Naive B cell (primary cell): ENCODE data around the gene INO80B. TPM values are rescaled to one million over a fixed set of nuclear protein-coding genes. Genes with fewer than 3 reads are reported as not detected.

Experiments
- ATAC-seq, 2 donors: fragments of 150-1000 bp; cut with Tn5 transposase; 2 replicates each; pipeline ENCODE4 v1.10.0; 2021; ENCODE audit warnings: low read depth in 2 of 2, mild to moderate bottlenecking in 2 of 2, moderate library complexity in 2 of 2
- DNase-seq: peaks from one replicate; pipeline ENCODE4 v3.0.0; 2022
- H3K27ac Mint-ChIP-seq, 6 donors: one replicate each; pipeline ENCODE4 v1.8.0; 2020 to 2022; ENCODE audit warnings: mild to moderate bottlenecking in 6 of 6, mixed read lengths in 6 of 6, moderate library complexity in 5 of 6, inconsistent platforms in 2 of 6
- H3K27me3 Mint-ChIP-seq, 3 donors: one replicate each; pipeline ENCODE4 v1.8.0; 2021 to 2022; ENCODE audit warnings: mixed read lengths in 3 of 3, mild to moderate bottlenecking in 1 of 3
- H3K36me3 Mint-ChIP-seq, 2 donors: one replicate each; pipeline ENCODE4 v1.8.0; 2020 to 2022; ENCODE audit warnings: mixed read lengths in 2 of 2, inconsistent platforms in 1 of 2, mild to moderate bottlenecking in 1 of 2
- H3K4me1 Mint-ChIP-seq, 3 donors: one replicate each; pipeline ENCODE4 v1.8.0; 2020 to 2022; ENCODE audit warnings: mixed read lengths in 3 of 3, inconsistent platforms in 1 of 3, mild to moderate bottlenecking in 1 of 3, moderate library complexity in 1 of 3
- H3K4me3 Mint-ChIP-seq, 8 donors: one replicate each; pipeline ENCODE4 v1.8.0; 2020 to 2022; ENCODE audit warnings: mild to moderate bottlenecking in 8 of 8, mixed read lengths in 8 of 8, moderate library complexity in 8 of 8, inconsistent platforms in 2 of 8
- H3K9me3 Mint-ChIP-seq, 7 donors: one replicate each; pipeline ENCODE4 v1.8.0; 2020 to 2022; ENCODE audit warnings: mixed read lengths in 7 of 7, mild to moderate bottlenecking in 5 of 7, inconsistent platforms in 2 of 7, moderate library complexity in 1 of 7
- polyA plus RNA-seq, 6 donors: library from polyadenylated mRNA; unstranded; fragments of 300-500 nt; fragmentation: Illumina TruSeq; gene quantifications; one replicate each; pipeline ENCODE4 v1.2.3, GENCODE V29; 2021; ENCODE audit warnings: low read depth in 6 of 6

The INO80B gene
- polyA plus RNA-seq = 10 to 100 TPM in 2 of 6 donors, 1 to 10 TPM in 4; 5.5 to 16.5 (median 8.3) TPM

DNA sequence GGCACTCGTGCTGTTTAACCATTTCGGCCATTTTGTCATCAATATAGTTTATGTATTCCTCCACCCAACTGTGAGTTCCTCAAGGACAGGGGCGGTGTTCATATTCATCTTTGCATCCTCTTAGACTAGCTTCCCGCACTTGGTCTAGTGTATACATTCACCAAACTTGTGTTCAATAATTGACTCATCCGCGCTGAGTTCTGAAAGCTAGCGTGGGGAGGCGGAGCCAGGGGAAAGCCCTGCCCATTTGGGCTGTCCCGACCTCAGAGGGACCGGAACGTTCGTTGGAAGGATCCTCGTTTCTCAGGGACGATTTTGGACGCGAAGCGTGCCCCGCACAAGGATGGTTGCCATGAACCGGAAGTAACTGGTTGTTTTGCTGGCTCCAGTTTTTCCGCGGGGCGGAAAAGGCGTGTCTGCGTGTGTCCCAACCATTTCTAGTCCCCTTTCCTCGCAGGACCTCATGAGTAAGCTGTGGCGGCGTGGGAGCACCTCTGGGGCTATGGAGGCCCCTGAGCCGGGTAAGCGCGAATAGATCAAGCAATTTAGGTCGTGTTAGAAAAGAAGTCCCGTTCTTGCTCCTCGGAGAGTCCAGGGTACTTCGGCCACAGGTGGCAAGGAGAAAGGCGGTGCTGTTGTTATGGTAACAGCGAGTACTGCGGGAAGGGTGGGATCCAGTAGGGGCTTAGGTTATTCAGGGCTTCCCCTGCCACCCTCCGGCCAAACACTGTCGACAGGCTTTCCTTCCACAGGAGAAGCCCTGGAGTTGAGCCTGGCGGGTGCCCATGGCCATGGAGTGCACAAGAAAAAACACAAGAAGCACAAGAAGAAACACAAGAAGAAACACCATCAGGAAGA is at the start of gene INO80B:
Gene INO80B (plus strand): TSS at position 434 of the 858 bp plus-strand sequence. CDS start 30 bp downstream, at position 464.
- Mint-ChIP-seq H3K4me1 (peaks cover 43 to 52% (median 51%) of the 10 kb centered on the region in 3 donors), H3K27ac (peak within 1 kb of the TSS; percentile 95 to 99 (median 99)), H3K27me3 (no peaks in the 10 kb centered on the region), H3K36me3 (no peaks in the 10 kb centered on the region), H3K9me3 (peaks cover 0 to 1% (median 0%) of the 10 kb centered on the region in 7 donors), H3K4me3 (peak within 1 kb of the TSS; percentile 94 to 100 (median 99))
- peak; percentile 23 to 28 for ATAC-seq
- DNase-seq = peak; percentile 96

- DNase-seq (no peak), ATAC-seq (peak; percentile 90 to 93)
- H3K4me3 Mint-ChIP-seq = no peak overlapping the region
- peaks cover 6 to 7% (median 7%) of the 10 kb centered on the region in 3 donors for H3K4me1 Mint-ChIP-seq
- H3K9me3 Mint-ChIP-seq = no peaks in the 10 kb centered on the region
- H3K27ac Mint-ChIP-seq = peak overlapping the region in 2 of 6 donors; percentile 3 to 52
- peaks cover 0 to 10% (median 8%) of the 10 kb centered on the region in 3 donors for H3K27me3 Mint-ChIP-seq
- no peaks in the 10 kb centered on the region for H3K36me3 Mint-ChIP-seq
These were observed 48.9 kb upstream of the INO80B start for GRCh38 chr2:74406035-74406434.

DNA sequence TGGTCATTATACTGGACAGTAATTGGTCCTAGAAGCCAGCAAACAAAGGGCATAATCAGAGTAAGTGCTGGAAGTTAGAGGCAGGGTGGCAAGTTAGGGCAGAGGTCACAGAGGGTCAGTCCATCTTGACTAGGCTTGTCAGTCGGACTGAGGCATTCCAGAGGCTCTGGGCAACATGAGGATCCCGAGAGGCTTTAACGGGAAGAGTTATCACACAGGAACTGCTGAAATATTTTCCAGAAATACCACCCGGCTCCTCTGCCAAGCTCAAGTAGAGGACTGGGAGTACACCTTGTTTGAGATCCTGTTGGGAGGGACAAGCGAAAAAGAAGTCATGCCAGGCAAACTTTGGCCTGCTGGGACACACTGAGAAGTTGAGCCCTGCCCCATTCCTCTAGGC is 47.2 kb upstream of the INO80B start:
- Mint-ChIP-seq H3K9me3 (no peaks in the 10 kb centered on the region), H3K27me3 (peaks cover 0 to 8% (median 6%) of the 10 kb centered on the region in 3 donors), H3K36me3 (no peaks in the 10 kb centered on the region), H3K4me1 (peaks cover 6 to 10% (median 7%) of the 10 kb centered on the region in 3 donors), H3K27ac (peak overlapping the region in 1 of 6 donors; percentile 44), H3K4me3 (peak overlapping the region in 1 of 8 donors; percentile 52)
- DNase-seq = no peak
- ATAC-seq = no peak

DNA sequence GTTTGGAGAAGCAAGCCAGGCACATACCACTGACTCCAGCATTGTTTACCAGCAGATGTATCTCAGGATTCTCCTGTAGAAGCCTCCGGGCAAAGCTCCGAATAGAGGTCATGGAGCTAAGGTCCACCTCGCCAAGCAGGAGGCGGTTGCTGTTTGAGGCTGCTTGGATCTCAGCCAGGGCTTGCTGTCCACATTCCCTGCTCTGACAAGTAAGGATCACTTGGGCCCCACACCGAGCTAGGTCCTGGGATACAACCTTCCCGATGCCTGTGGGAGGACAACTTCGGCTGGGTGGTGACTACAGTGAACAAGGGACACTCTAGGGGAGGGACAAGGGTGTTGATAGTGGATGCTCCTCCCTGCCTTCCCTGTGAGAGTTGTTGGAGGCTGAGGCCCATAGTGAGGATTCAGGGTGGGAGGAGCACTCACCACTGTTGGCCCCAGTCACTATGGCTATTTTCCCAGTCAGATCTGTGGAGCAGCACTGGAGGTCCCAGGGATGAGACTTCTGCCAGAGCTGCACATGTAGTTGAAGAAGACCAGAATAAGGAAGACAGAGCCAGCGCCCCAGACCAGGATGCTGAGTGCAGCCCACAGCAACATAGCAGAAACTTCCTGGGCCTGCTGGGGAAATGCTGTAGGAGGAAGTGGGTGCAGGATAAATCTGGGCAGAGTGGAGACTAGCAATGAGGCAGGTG is 41.7 kb upstream of the INO80B start:
- H3K4me3 Mint-ChIP-seq = peak overlapping the region in 7 of 8 donors; percentile 7 to 90 (median 78)
- H3K4me1 Mint-ChIP-seq = peaks cover 32 to 44% (median 43%) of the 10 kb centered on the region in 3 donors
- H3K27ac Mint-ChIP-seq = peak overlapping the region in 5 of 6 donors; percentile 21 to 88 (median 81)
- H3K27me3 Mint-ChIP-seq = peaks cover 0 to 5% (median 4%) of the 10 kb centered on the region in 3 donors
- no peaks in the 10 kb centered on the region for H3K9me3 Mint-ChIP-seq
- ATAC-seq = no peak
- no peaks in the 10 kb centered on the region for H3K36me3 Mint-ChIP-seq
- no peak for DNase-seq

- no peaks in the 10 kb centered on the region for H3K9me3 Mint-ChIP-seq
- H3K36me3 Mint-ChIP-seq = no peaks in the 10 kb centered on the region
- DNase-seq = no peak
- H3K27me3 Mint-ChIP-seq = no peaks in the 10 kb centered on the region
- H3K4me1 Mint-ChIP-seq = peaks cover 36 to 56% (median 43%) of the 10 kb centered on the region in 3 donors
- H3K4me3 Mint-ChIP-seq = peak overlapping the region; percentile 78 to 90 (median 82)
- H3K27ac Mint-ChIP-seq = peak overlapping the region in 5 of 6 donors; percentile 69 to 92 (median 84)
- ATAC-seq = no peak
These were observed 40.4 kb upstream of the INO80B start for GRCh38 chr2:74414441-74414840.

DNA sequence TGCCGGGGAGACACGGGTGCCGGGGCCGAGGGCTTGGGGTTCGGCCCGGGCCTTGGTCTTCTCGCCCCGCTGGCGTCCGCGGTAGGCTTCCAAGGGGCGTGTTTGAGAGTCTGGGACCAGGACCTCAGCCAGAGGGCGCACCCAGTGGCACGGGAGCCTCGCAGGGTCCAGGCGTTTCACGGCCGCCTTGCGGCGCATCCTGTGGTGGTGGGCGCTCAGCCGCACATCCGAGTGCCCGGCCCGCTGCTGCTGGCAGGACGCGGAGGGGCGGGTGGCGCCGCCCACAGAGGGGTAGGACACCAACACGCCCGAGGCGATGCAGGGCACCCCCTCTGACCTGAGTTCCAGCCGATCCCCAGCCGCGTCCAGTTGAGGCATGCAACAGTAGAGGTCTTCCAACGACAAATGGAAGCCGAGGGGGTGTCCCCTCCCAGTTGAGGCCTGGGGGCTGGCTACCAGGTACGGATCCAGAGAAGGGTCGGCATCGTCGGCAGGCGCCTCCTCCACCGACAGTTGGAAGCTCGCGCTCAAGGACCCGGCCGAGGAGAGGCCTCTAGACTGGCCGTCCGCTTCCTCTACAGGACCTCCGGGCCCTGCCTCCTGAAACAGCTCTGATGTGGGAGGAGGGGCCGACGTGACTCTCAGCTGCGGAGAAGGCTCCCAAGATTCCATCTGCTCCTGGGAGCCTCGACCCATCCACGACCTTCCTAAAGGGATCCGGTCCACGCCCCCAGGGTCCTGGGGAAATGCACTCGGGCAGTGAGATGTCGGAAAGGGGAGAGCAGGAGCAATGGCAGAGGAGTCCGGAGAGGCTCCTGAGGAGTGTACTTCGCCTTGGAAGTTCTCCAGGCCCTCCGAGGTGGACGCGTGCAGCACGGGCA is 39.8 kb upstream of the INO80B start:
- H3K27me3 Mint-ChIP-seq = no peaks in the 10 kb centered on the region
- H3K4me1 Mint-ChIP-seq = peaks cover 37 to 62% (median 49%) of the 10 kb centered on the region in 3 donors
- DNase-seq (peak; percentile 67), ATAC-seq (peak; percentile 65 to 69)
- H3K4me3 Mint-ChIP-seq = peak overlapping the region; percentile 78 to 90 (median 86)
- H3K9me3 Mint-ChIP-seq = no peaks in the 10 kb centered on the region
- peak overlapping the region in 4 of 6 donors; percentile 74 to 92 (median 85) for H3K27ac Mint-ChIP-seq
- no peaks in the 10 kb centered on the region for H3K36me3 Mint-ChIP-seq

DNA sequence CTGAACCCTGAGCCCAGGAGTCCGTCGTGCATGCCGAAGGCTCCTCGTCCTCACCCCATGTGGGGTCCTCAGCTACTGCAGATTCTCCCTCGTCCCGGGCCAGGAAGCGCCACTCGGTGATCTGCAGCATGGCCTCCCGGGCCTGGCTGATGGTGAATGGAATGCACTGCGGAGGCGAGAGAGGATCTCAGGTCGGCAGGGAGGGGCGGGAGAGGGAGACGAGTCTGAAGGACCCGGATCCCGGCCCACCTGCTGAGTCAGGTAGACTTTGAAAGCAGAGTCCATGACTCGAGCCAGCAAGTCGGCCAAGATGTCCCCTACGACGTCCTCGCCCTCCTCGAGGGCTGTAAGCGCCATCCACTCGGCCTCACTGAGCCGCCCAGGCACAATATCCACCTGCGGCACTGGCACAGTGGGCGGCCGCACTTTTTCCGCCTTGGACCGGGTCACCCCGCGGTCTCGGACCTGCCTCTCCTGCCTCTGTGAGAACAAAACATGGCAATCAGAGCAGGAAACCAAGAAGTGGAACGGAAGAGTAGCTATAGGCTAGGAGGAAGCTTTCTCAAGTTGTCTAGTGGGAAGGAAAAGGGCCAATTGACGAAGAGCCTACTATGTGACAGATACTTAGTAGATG is 39.0 kb upstream of the INO80B start:
- no peaks in the 10 kb centered on the region for H3K9me3 Mint-ChIP-seq
- peak overlapping the region in 4 of 6 donors; percentile 47 to 81 (median 69) for H3K27ac Mint-ChIP-seq
- ATAC-seq = no peak
- H3K27me3 Mint-ChIP-seq = no peaks in the 10 kb centered on the region
- H3K4me1 Mint-ChIP-seq = peaks cover 42 to 70% (median 55%) of the 10 kb centered on the region in 3 donors
- H3K4me3 Mint-ChIP-seq = peak overlapping the region; percentile 78 to 90 (median 86)
- DNase-seq = no peak
- no peaks in the 10 kb centered on the region for H3K36me3 Mint-ChIP-seq

- H3K9me3 Mint-ChIP-seq = no peaks in the 10 kb centered on the region
- ATAC-seq (no peak), DNase-seq (no peak)
- no peaks in the 10 kb centered on the region for H3K36me3 Mint-ChIP-seq
- H3K27me3 Mint-ChIP-seq = no peaks in the 10 kb centered on the region
- H3K4me3 Mint-ChIP-seq = peak overlapping the region in 6 of 8 donors; percentile 6 to 81 (median 77)
- peaks cover 46 to 75% (median 61%) of the 10 kb centered on the region in 3 donors for H3K4me1 Mint-ChIP-seq
- peak overlapping the region in 4 of 6 donors; percentile 60 to 81 (median 64) for H3K27ac Mint-ChIP-seq
These were observed 38.1 kb upstream of the INO80B start for GRCh38 chr2:74416778-74417177.

DNA sequence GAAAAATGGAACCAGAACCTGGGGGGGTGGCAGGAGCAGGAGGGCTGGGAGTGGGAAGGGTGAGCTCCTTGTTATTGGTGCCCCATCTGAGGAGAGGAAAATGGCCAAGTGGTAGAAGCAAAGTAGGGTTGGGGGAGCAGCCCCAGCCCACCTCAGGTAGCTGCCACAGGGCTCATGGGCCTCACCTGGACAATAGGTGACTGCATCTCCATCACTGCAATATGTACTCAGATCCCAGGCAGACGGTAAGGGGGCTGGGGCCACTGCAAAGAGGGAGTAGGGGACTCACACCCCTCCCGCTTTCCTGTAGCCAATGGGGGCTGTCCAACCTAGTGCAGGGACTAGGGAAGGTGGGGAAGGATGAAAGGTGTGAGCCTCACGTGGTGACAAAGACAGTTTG is 37.7 kb upstream of the INO80B start:
- Mint-ChIP-seq H3K9me3 (no peaks in the 10 kb centered on the region), H3K27ac (peak overlapping the region in 4 of 6 donors; percentile 60 to 81 (median 66)), H3K4me1 (peaks cover 46 to 79% (median 66%) of the 10 kb centered on the region in 3 donors), H3K27me3 (no peaks in the 10 kb centered on the region), H3K36me3 (no peaks in the 10 kb centered on the region), H3K4me3 (peak overlapping the region in 6 of 8 donors; percentile 32 to 81 (median 77))
- no peak for ATAC-seq
- DNase-seq = no peak

DNA sequence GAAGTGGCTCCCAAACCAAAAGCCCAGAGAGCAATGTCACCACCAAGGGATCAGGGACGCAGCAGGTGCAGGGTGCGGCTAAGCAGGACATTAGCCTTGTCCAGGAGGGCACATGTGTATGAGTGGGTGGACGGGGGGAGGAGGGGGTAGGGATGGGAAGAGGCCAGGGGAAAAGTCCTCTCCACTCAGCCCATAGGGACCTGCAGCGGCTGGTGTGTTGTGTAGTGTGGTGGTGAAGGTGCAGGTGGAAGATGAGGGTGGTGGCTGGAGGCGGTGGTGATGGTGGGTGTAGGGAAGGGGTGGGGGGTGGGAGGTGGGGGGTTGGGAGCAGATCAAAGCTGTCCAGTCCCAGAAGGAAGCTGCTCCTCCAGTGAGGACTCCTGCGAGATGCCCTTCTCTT is 37.1 kb upstream of the INO80B start:
- H3K27ac Mint-ChIP-seq = peak overlapping the region in 2 of 6 donors; percentile 60 to 65
- no peak for ATAC-seq
- H3K4me1 Mint-ChIP-seq = peaks cover 44 to 85% (median 67%) of the 10 kb centered on the region in 3 donors
- DNase-seq = no peak
- H3K27me3 Mint-ChIP-seq = no peaks in the 10 kb centered on the region
- no peaks in the 10 kb centered on the region for H3K9me3 Mint-ChIP-seq
- peak overlapping the region in 3 of 8 donors; percentile 41 to 79 (median 78) for H3K4me3 Mint-ChIP-seq
- no peaks in the 10 kb centered on the region for H3K36me3 Mint-ChIP-seq

DNA sequence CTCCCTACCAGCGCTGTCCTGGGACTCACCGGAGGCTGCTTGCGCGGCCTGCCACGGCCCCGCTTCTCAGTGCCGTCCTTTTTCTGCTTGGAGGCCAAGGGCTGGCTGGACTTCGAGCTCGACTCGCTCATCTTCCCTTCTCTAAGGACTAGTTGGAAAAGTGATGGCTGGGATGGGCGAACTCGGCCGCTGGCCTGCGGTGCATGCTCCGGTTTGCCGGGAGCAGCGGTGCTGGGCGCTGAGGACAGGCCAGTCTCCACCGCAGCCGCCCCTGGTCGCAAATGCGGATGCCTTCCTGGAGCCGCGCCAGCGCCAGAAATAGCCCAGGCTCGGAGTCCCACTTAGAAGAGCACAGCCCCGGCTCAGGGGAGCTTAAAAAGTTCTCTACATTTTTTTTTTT is 36.6 kb upstream of the INO80B start:
- H3K36me3 Mint-ChIP-seq = no peaks in the 10 kb centered on the region
- peak overlapping the region in 3 of 8 donors; percentile 9 to 74 (median 16) for H3K4me3 Mint-ChIP-seq
- peak overlapping the region in 1 of 6 donors; percentile 69 for H3K27ac Mint-ChIP-seq
- peaks cover 45 to 87% (median 63%) of the 10 kb centered on the region in 3 donors for H3K4me1 Mint-ChIP-seq
- DNase-seq = no peak
- no peaks in the 10 kb centered on the region for H3K27me3 Mint-ChIP-seq
- no peaks in the 10 kb centered on the region for H3K9me3 Mint-ChIP-seq
- no peak for ATAC-seq

DNA sequence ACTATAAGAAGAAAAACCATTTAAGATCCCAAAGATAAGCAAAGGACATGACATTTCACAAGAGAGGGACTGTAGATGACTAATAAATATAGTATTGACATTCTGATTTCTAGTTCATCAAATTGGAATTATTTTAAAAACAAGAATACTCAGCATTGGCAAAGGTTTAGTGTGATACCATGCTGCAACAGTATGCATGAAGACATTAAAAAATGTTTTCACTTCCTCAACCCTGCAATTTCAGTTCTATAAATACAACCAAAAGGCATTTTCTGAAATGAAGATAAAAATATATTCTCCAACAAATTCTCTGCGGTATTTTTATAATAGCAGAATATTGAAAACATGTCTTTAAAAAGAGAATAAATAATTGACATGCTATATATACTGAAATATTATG is 35.5 kb upstream of the INO80B start:
- no peak for DNase-seq
- Mint-ChIP-seq H3K27me3 (no peaks in the 10 kb centered on the region), H3K27ac (peak overlapping the region in 5 of 6 donors; percentile 19 to 100 (median 88)), H3K9me3 (no peaks in the 10 kb centered on the region), H3K4me1 (peaks cover 38 to 79% (median 53%) of the 10 kb centered on the region in 3 donors), H3K4me3 (peak overlapping the region in 7 of 8 donors; percentile 64 to 99 (median 74)), H3K36me3 (no peaks in the 10 kb centered on the region)
- ATAC-seq = no peak
